Panc1 (cell line): Measurements from ENCODE around the gene RAB11FIP5. TPM values are rescaled to one million over a fixed set of nuclear protein-coding genes. Genes with fewer than 3 reads are reported as not detected.

Experiments used
- ATAC-seq: fragments of 200-7000 bp; cut with Tn5 transposase; 2 replicates; pipeline ENCODE4 v1.9.1; 2020; ENCODE audit warnings: mild to moderate bottlenecking, moderate library complexity
- BruUV-seq: library from RNA; stranded (reverse); fragments of 400-500 nt; replicated peaks from 2 replicates; lab custom pipeline; 2021; lab: Mats Ljungman, UMichigan
- CTCF ChIA-PET: fragments of 300-600 bp; sonication (Branson Sonifier 250); formaldehyde crosslinking; loops from one replicate; lab custom pipeline; 2022; ENCODE audit warnings: antibody characterized with exemption; lab: Charles Lee
- POLR2A ChIA-PET: fragments of 300-600 bp; sonication (Branson Sonifier 250); formaldehyde crosslinking; loops from one replicate; lab custom pipeline; 2022; ENCODE audit warnings: antibody characterized with exemption; lab: Charles Lee
- DNase-seq: peaks from one replicate; pipeline ENCODE4 v3.0.0-alpha.2; 2010; ENCODE audit warnings: low read depth, low spot score
- H3K27ac ChIP-seq: 2 replicates; pipeline ENCODE4 v1.5.1; 2011; ENCODE audit warnings: mild to moderate bottlenecking, low read length, inconsistent platforms
- H3K27me3 ChIP-seq: fragments of 200-500 bp; sonication (Bioruptor generic); 2 replicates; pipeline ENCODE4 v1.6.0; 2014; ENCODE audit warnings: low read length, inconsistent platforms; ENCODE audit not compliant: control insufficient read depth, insufficient read depth
- H3K36me3 ChIP-seq: fragments of 200-500 bp; sonication (Bioruptor generic); 2 replicates; pipeline ENCODE4 v1.5.1; 2014; ENCODE audit warnings: inconsistent platforms, mild to moderate bottlenecking, low read length, moderate library complexity; ENCODE audit not compliant: control insufficient read depth, insufficient read depth
- H3K4me1 ChIP-seq: 2 replicates; pipeline ENCODE4 v1.5.1; 2011; ENCODE audit warnings: inconsistent platforms, mild to moderate bottlenecking, low read length, moderate library complexity; ENCODE audit not compliant: control insufficient read depth, insufficient read depth
- H3K4me3 ChIP-seq, 2 experiments: 2 replicates each; pipeline ENCODE4 v1.5.1; 2011 to 2012; ENCODE audit warnings: low read depth in 2 of 2, low read length in 2 of 2, mild to moderate bottlenecking in 2 of 2, inconsistent platforms in 1 of 2, moderate library complexity in 1 of 2
- H3K9me3 ChIP-seq: fragments of 200-500 bp; sonication (Bioruptor generic); 2 replicates; pipeline ENCODE4 v1.5.1; 2014; ENCODE audit warnings: low read depth, mild to moderate bottlenecking, inconsistent platforms, low read length, moderate library complexity; ENCODE audit not compliant: control insufficient read depth, insufficient read depth
- CTCF ChIP-seq: fragments of 450-650 bp; IDR thresholded peaks from 2 replicates; pipeline ENCODE4 v1.5.1; 2017; ENCODE audit warnings: mild to moderate bottlenecking
- POLR2AphosphoS5 ChIP-seq: IDR thresholded peaks from 2 replicates; pipeline ENCODE4 v1.6.1; 2012; ENCODE audit warnings: mild to moderate bottlenecking, low read depth, low read length, moderate library complexity
- REST ChIP-seq, 2 experiments: IDR thresholded peaks; 2 replicates each; pipeline ENCODE4 v1.6.1; 2011 to 2012; ENCODE audit warnings: low read depth in 2 of 2, control low read depth in 1 of 2, low read length in 1 of 2, mild to moderate bottlenecking in 1 of 2, moderate library complexity in 1 of 2; ENCODE audit not compliant: insufficient read depth in 1 of 2
- SIN3A ChIP-seq: IDR thresholded peaks from 2 replicates; pipeline ENCODE4 v1.6.1; 2012; ENCODE audit warnings: low read depth, mild to moderate bottlenecking, low read length, moderate library complexity, borderline replicate concordance; ENCODE audit not compliant: insufficient read depth
- TCF7L2 ChIP-seq: IDR thresholded peaks from 2 replicates; pipeline ENCODE4 v1.6.1; 2011; ENCODE audit warnings: mild to moderate bottlenecking, low read depth, low read length, inconsistent platforms
- in situ Hi-C: cut with HindIII; loops from 2 replicates; pipeline ENCODE4 v1.10.0; 2016; ENCODE audit warnings: low sequenced_read_pairs, low pct_unique_long_range_greater_than_20kb
- intact Hi-C: fragments of 100-400 bp; cut with micrococcal nuclease; formaldehyde crosslinking; loops from one replicate; pipeline ENCODE4 v1.10.0; 2022; ENCODE audit not compliant: unreplicated experiment
- total RNA-seq: library from RNA; stranded (reverse); gene quantifications from one replicate; pipeline ENCODE4 v1.2.1, GENCODE V29; 2021; ENCODE audit not compliant: unreplicated experiment

Gene RAB11FIP5
- total RNA-seq, 1 experiment from 2014 or later = 27.3 TPM

- in situ Hi-C loops (no loop called here), intact Hi-C loops (no loop called here)
- no peaks in the 10 kb centered on the region for H3K36me3 ChIP-seq
- DNase-seq (no peak), ATAC-seq (no peak)
- H3K4me1 ChIP-seq = no peaks in the 10 kb centered on the region
- no peak overlapping the region for H3K4me3 ChIP-seq
- no TSS peak for BruUV-seq
- no peak overlapping the region for H3K27ac ChIP-seq
- TF ChIP-seq SIN3A (no peak), POLR2AphosphoS5 (no peak), CTCF (no peak), REST (IDR thresholded peaks at IDR 0.05; ENCODE audit: insufficient read depth in 1 of 2, low read depth in 2 of 2, low read length in 1 of 2) (no peak), TCF7L2 (no peak)
- ChIA-PET CTCF (no interaction called here), POLR2A (interaction anchor here (0.6 kb wide), 1 partner anchor 84 kb away, joined by 12 read pairs; no protein-coding TSS in a partner anchor)
- H3K9me3 ChIP-seq = no peaks in the 10 kb centered on the region
- H3K27me3 ChIP-seq = no peaks in the 10 kb centered on the region
Observed at GRCh38 chr2:73080321-73081131, 32.2 kb downstream of the RAB11FIP5 start.

- intact Hi-C loops = no loop called here
- in situ Hi-C loops = no loop called here
- Histone ChIP-seq H3K4me3 (no peak overlapping the region), H3K36me3 (no peaks in the 10 kb centered on the region), H3K4me1 (no peaks in the 10 kb centered on the region), H3K9me3 (no peaks in the 10 kb centered on the region), H3K27ac (no peak overlapping the region), H3K27me3 (no peaks in the 10 kb centered on the region)
- DNase-seq (no peak), ATAC-seq (no peak)
- no peak for TF ChIP-seq REST (IDR thresholded peaks at IDR 0.05; ENCODE audit: insufficient read depth in 1 of 2, low read depth in 2 of 2, low read length in 1 of 2)
- TF ChIP-seq SIN3A = no peak
- no peak for TF ChIP-seq CTCF
- TF ChIP-seq POLR2AphosphoS5 = no peak
- no peak for TF ChIP-seq TCF7L2
- BruUV-seq = no TSS peak
- POLR2A ChIA-PET = interaction anchor here (0.6 kb wide), 1 partner anchor 83 kb away, joined by 12 read pairs; no protein-coding TSS in a partner anchor
- CTCF ChIA-PET = no interaction called here
Observed at GRCh38 chr2:73079636-73080035, 33.1 kb downstream of the RAB11FIP5 start.
